ENCODE results near the gene PMM2.

PMM2 gene

GRCh38 chr16:8850279-8850885 is 52.7 kb downstream of the PMM2 start:
- ChIA-PET CTCF (no interaction called here), POLR2A (no interaction called here)
- DNase-seq (ENCODE audit: extremely low spot score), result no peak
- TF ChIP-seq CTBP1 (IDR thresholded peaks at IDR 0.05; ENCODE audit: borderline replicate concordance) (no peak), FOXK2 (IDR thresholded peaks at IDR 0.05) (no peak), FOXM1 (IDR thresholded peaks at IDR 0.05; ENCODE audit: borderline replicate concordance) (no peak), L3MBTL2 (conservative IDR thresholded peaks at IDR 0.05) (no peak), BHLHE40 (IDR thresholded peaks at IDR 0.05; ENCODE audit: borderline replicate concordance) (no peak), ARNT (IDR thresholded peaks at IDR 0.05) (no peak), FOXA1 (IDR thresholded peaks at IDR 0.05) (no peak), HDGF (IDR thresholded peaks at IDR 0.05; ENCODE audit: borderline replicate concordance) (no peak), SP1 (IDR thresholded peaks at IDR 0.05) (no peak), NFRKB (IDR thresholded peaks at IDR 0.05) (no peak), SUZ12 (IDR thresholded peaks at IDR 0.05) (no peak), LEF1 (IDR thresholded peaks at IDR 0.05; ENCODE audit: borderline replicate concordance) (no peak)

GRCh38 chr16:8851761-8852403 is 54.2 kb downstream of the PMM2 start:
- POLR2A ChIA-PET, result interaction anchor here (1.4 kb wide), 1 partner anchor 17 kb away, joined by 5 read pairs; the partner anchor contains the start of gene CARHSP1
- TF ChIP-seq ELF4 (IDR thresholded peaks at IDR 0.05), result no peak
- TF ChIP-seq L3MBTL2 (conservative IDR thresholded peaks at IDR 0.05), result no peak
- TF ChIP-seq BHLHE40 (IDR thresholded peaks at IDR 0.05; ENCODE audit: borderline replicate concordance), result no peak
- no peak for TF ChIP-seq LEF1 (IDR thresholded peaks at IDR 0.05; ENCODE audit: borderline replicate concordance)
- TF ChIP-seq SP1 (IDR thresholded peaks at IDR 0.05), result no peak
- TF ChIP-seq CTBP1 (IDR thresholded peaks at IDR 0.05; ENCODE audit: borderline replicate concordance), result no peak
- no peak for DNase-seq (ENCODE audit: extremely low spot score)
- CTCF ChIA-PET, result no interaction called here

GRCh38 chr16:8852534-8852933 is 54.9 kb downstream of the PMM2 start:
- ChIA-PET CTCF (no interaction called here), POLR2A (no interaction called here)
- no peak for DNase-seq (ENCODE audit: extremely low spot score)
- TF ChIP-seq CTBP1 (IDR thresholded peaks at IDR 0.05; ENCODE audit: borderline replicate concordance), result no peak
- no peak for TF ChIP-seq ELF4 (IDR thresholded peaks at IDR 0.05)
- no peak for TF ChIP-seq PKNOX1 (IDR thresholded peaks at IDR 0.05)
- no peak for TF ChIP-seq ZNF384 (IDR thresholded peaks at IDR 0.05)
- TF ChIP-seq NFRKB (IDR thresholded peaks at IDR 0.05), result no peak
- TF ChIP-seq ARNT (IDR thresholded peaks at IDR 0.05), result no peak
- no peak for TF ChIP-seq SP1 (IDR thresholded peaks at IDR 0.05)
- no peak for TF ChIP-seq LEF1 (IDR thresholded peaks at IDR 0.05; ENCODE audit: borderline replicate concordance)
- no peak for TF ChIP-seq FOXA1 (IDR thresholded peaks at IDR 0.05)
- TF ChIP-seq TARDBP (IDR thresholded peaks at IDR 0.05), result no peak
- TF ChIP-seq FOXK2 (IDR thresholded peaks at IDR 0.05), result no peak
- no peak for TF ChIP-seq L3MBTL2 (conservative IDR thresholded peaks at IDR 0.05)
- no peak for TF ChIP-seq SUZ12 (IDR thresholded peaks at IDR 0.05)
- TF ChIP-seq BHLHE40 (IDR thresholded peaks at IDR 0.05; ENCODE audit: borderline replicate concordance), result no peak
- TF ChIP-seq FOXM1 (IDR thresholded peaks at IDR 0.05; ENCODE audit: borderline replicate concordance), result no peak
- no peak for TF ChIP-seq HDGF (IDR thresholded peaks at IDR 0.05; ENCODE audit: borderline replicate concordance)

GRCh38 chr16:8853150-8853549 is 55.5 kb downstream of the PMM2 start:
- POLR2A ChIA-PET, result interaction anchor here (1.4 kb wide), 1 partner anchor 12 kb away, joined by 3 read pairs; no protein-coding TSS in a partner anchor
- no peak for DNase-seq (ENCODE audit: extremely low spot score)
- CTCF ChIA-PET, result no interaction called here
- TF ChIP-seq CTBP1 (IDR thresholded peaks at IDR 0.05; ENCODE audit: borderline replicate concordance), result no peak
- TF ChIP-seq ARNT (IDR thresholded peaks at IDR 0.05), result no peak
- TF ChIP-seq LEF1 (IDR thresholded peaks at IDR 0.05; ENCODE audit: borderline replicate concordance), result no peak
- no peak for TF ChIP-seq TARDBP (IDR thresholded peaks at IDR 0.05)
- no peak for TF ChIP-seq ELF4 (IDR thresholded peaks at IDR 0.05)
- no peak for TF ChIP-seq SUZ12 (IDR thresholded peaks at IDR 0.05)
- no peak for TF ChIP-seq SP1 (IDR thresholded peaks at IDR 0.05)
- no peak for TF ChIP-seq NFRKB (IDR thresholded peaks at IDR 0.05)
- TF ChIP-seq FOXM1 (IDR thresholded peaks at IDR 0.05; ENCODE audit: borderline replicate concordance), result no peak
- no peak for TF ChIP-seq HDGF (IDR thresholded peaks at IDR 0.05; ENCODE audit: borderline replicate concordance)
- no peak for TF ChIP-seq FOXA1 (IDR thresholded peaks at IDR 0.05)
- no peak for TF ChIP-seq ZNF384 (IDR thresholded peaks at IDR 0.05)
- no peak for TF ChIP-seq PKNOX1 (IDR thresholded peaks at IDR 0.05)
- TF ChIP-seq FOXK2 (IDR thresholded peaks at IDR 0.05), result no peak
- TF ChIP-seq L3MBTL2 (conservative IDR thresholded peaks at IDR 0.05), result no peak
- TF ChIP-seq BHLHE40 (IDR thresholded peaks at IDR 0.05; ENCODE audit: borderline replicate concordance), result no peak

GRCh38 chr16:8853611-8854010 is 56.0 kb downstream of the PMM2 start:
- no peak for DNase-seq (ENCODE audit: extremely low spot score)
- CTCF ChIA-PET, result no interaction called here
- POLR2A ChIA-PET, result interaction anchor here (1.4 kb wide), 1 partner anchor 11 kb away, joined by 3 read pairs; no protein-coding TSS in a partner anchor
- TF ChIP-seq ELF4 (IDR thresholded peaks at IDR 0.05) (no peak), ARNT (IDR thresholded peaks at IDR 0.05) (no peak), TARDBP (IDR thresholded peaks at IDR 0.05) (no peak), L3MBTL2 (conservative IDR thresholded peaks at IDR 0.05) (no peak), SP1 (IDR thresholded peaks at IDR 0.05) (no peak), FOXK2 (IDR thresholded peaks at IDR 0.05) (no peak), SUZ12 (IDR thresholded peaks at IDR 0.05) (no peak), HDGF (IDR thresholded peaks at IDR 0.05; ENCODE audit: borderline replicate concordance) (no peak), FOXA1 (IDR thresholded peaks at IDR 0.05) (no peak), LEF1 (IDR thresholded peaks at IDR 0.05; ENCODE audit: borderline replicate concordance) (no peak), CTBP1 (IDR thresholded peaks at IDR 0.05; ENCODE audit: borderline replicate concordance) (no peak), NFRKB (IDR thresholded peaks at IDR 0.05) (no peak), FOXM1 (IDR thresholded peaks at IDR 0.05; ENCODE audit: borderline replicate concordance) (no peak), ZNF384 (IDR thresholded peaks at IDR 0.05) (no peak), PKNOX1 (IDR thresholded peaks at IDR 0.05) (no peak), BHLHE40 (IDR thresholded peaks at IDR 0.05; ENCODE audit: borderline replicate concordance) (no peak)
